GM19328 (cell line): ENCODE measurements around the gene SEC22A.

Source experiments
- ATAC-seq: cut with Tn5 transposase; IDR thresholded peaks from one replicate; pipeline ENCODE4 v1.9.1; 2021; ENCODE audit warnings: mild to moderate bottlenecking, moderate library complexity; ENCODE audit not compliant: unreplicated experiment

SEC22A gene

GRCh38 chr3:123301331-123302184 lies 99.8 kb downstream of the SEC22A start:
- no peak for ATAC-seq

- ATAC-seq: no peak
These were observed 101.2 kb downstream of the SEC22A start for GRCh38 chr3:123302961-123303360.

- no peak for ATAC-seq
These were observed 102.3 kb downstream of the SEC22A start for GRCh38 chr3:123303976-123304560.

GRCh38 chr3:123305192-123305591 lies 103.4 kb downstream of the SEC22A start:
- ATAC-seq: no peak

- no peak for ATAC-seq
These were observed 105.3 kb downstream of the SEC22A start for GRCh38 chr3:123307064-123307463.

GRCh38 chr3:123310186-123310585 lies 108.4 kb downstream of the SEC22A start:
- no peak for ATAC-seq

GRCh38 chr3:123310741-123311140 lies 109.0 kb downstream of the SEC22A start:
- no peak for ATAC-seq

GRCh38 chr3:123311201-123311600 lies 109.5 kb downstream of the SEC22A start:
- no peak for ATAC-seq

- no peak for ATAC-seq
These were observed 110.9 kb downstream of the SEC22A start for GRCh38 chr3:123312331-123313265.

- ATAC-seq: no peak
These were observed 112.1 kb downstream of the SEC22A start for GRCh38 chr3:123313889-123314288.

- no peak for ATAC-seq
These were observed 112.9 kb downstream of the SEC22A start for GRCh38 chr3:123314359-123315270.

- no peak for ATAC-seq
These were observed 113.5 kb downstream of the SEC22A start for GRCh38 chr3:123315271-123315595.

GRCh38 chr3:123317716-123318115 lies 116.0 kb downstream of the SEC22A start:
- no peak for ATAC-seq

GRCh38 chr3:123318374-123318773 lies 116.6 kb downstream of the SEC22A start:
- no peak for ATAC-seq

- no peak for ATAC-seq
These were observed 118.0 kb downstream of the SEC22A start for GRCh38 chr3:123319760-123320159.

- no peak for ATAC-seq
These were observed 118.5 kb downstream of the SEC22A start for GRCh38 chr3:123320221-123320620.

- no peak for ATAC-seq
These were observed 120.1 kb downstream of the SEC22A start for GRCh38 chr3:123321806-123322205.

GRCh38 chr3:123322866-123323265 lies 121.1 kb downstream of the SEC22A start:
- no peak for ATAC-seq
